Activated B cell treated with CpG ODN at 0.5 μM for 24 hours (primary cell): ENCODE measurements around the gene UGT8. TPM values are rescaled to one million over a fixed set of nuclear protein-coding genes. Genes with fewer than 3 reads are reported as not detected.
A peak's percentile ranks its signal among the peaks of the same experiment; 100 is the strongest.

Experiments used
- ATAC-seq: fragments of 200-7000 bp; cut with Tn5 transposase; one replicate; pipeline ENCODE4 v1.10.0; 2021; ENCODE audit warnings: low read depth, mild to moderate bottlenecking, moderate library complexity
- CTCF ChIA-PET: fragments of 350-600 bp; sonication (Branson Sonifier 250); formaldehyde crosslinking; loops from one replicate; lab custom pipeline; 2021; ENCODE audit warnings: antibody characterized with exemption; lab: Charles Lee
- POLR2A ChIA-PET: fragments of 350-600 bp; sonication (Branson Sonifier 250); formaldehyde crosslinking; loops from one replicate; lab custom pipeline; 2021; ENCODE audit warnings: antibody characterized with exemption; lab: Charles Lee
- DNase-seq: peaks from one replicate; pipeline ENCODE4 v3.0.0; 2022
- H3K27ac Mint-ChIP-seq: one replicate; pipeline ENCODE4 v1.8.0; 2020; ENCODE audit warnings: mixed read lengths
- H3K27me3 Mint-ChIP-seq: one replicate; pipeline ENCODE4 v1.8.0; 2021; ENCODE audit warnings: mixed read lengths
- H3K36me3 Mint-ChIP-seq: one replicate; pipeline ENCODE4 v1.8.0; 2021; ENCODE audit warnings: low read depth, mixed read lengths
- H3K4me1 Mint-ChIP-seq: one replicate; pipeline ENCODE4 v1.8.0; 2021; ENCODE audit warnings: mixed read lengths
- H3K4me3 Mint-ChIP-seq: one replicate; pipeline ENCODE4 v1.8.0; 2020; ENCODE audit warnings: mild to moderate bottlenecking, mixed read lengths
- H3K9me3 Mint-ChIP-seq: one replicate; pipeline ENCODE4 v1.8.0; 2020; ENCODE audit warnings: mixed read lengths
- intact Hi-C: fragments of 100-400 bp; cut with micrococcal nuclease; formaldehyde crosslinking; loops from one replicate; pipeline ENCODE4 v1.15.1; 2024
- total RNA-seq: library from RNA; stranded (reverse); gene quantifications from 2 replicates; pipeline ENCODE4 v1.2.3, GENCODE V29; 2022
- TF ChIP-seq, protein P1 (sequence below): fragments of 200-600 bp; IDR thresholded peaks from one replicate; pipeline ENCODE4 v1.8.0; 2022; ENCODE audit warnings: antibody characterized with exemption, mild to moderate bottlenecking

UGT8 gene
- total RNA-seq, 1 donor from 2014 or later: 20.0 TPM

DNA sequence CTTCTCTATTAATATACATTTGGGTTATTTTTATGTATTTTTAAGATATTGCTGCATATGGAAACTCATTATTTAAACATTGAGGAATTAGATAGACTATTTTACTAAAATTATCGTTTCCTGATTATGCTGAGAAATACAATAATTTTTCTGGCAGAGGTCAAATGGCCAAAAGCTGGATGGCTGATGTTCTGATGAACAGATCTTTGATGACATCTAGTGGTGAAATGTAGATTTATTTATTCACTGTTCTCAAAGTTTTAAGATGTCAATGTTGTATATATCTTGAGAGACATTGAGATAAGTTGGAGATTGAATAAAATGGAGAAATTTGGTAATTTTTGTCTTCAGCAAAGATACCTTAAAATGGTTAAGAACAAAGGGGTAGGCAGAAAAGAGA lies 96.2 kb downstream of the UGT8 start:
- Mint-ChIP-seq H3K4me1 (peaks cover 14% of the 10 kb centered on the region), H3K9me3 (no peaks in the 10 kb centered on the region), H3K36me3 (peaks cover 2% of the 10 kb centered on the region), H3K4me3 (no peak overlapping the region), H3K27ac (no peak overlapping the region), H3K27me3 (no peaks in the 10 kb centered on the region)
- intact Hi-C loops: loop anchor here (1.0 to 10.0 kb wide), 5 partner anchors 35 to 1420 kb away; no protein-coding TSS in a partner anchor
- ChIA-PET POLR2A (no interaction called here), CTCF (interaction anchor here (1.0 to 1.8 kb wide), 9 partner anchors 9 to 1300 kb away, joined by 3 to 16 read pairs (median 4); no protein-coding TSS in a partner anchor)
- ATAC-seq: no peak
- DNase-seq: no peak
- TF ChIP-seq, protein P1, sequence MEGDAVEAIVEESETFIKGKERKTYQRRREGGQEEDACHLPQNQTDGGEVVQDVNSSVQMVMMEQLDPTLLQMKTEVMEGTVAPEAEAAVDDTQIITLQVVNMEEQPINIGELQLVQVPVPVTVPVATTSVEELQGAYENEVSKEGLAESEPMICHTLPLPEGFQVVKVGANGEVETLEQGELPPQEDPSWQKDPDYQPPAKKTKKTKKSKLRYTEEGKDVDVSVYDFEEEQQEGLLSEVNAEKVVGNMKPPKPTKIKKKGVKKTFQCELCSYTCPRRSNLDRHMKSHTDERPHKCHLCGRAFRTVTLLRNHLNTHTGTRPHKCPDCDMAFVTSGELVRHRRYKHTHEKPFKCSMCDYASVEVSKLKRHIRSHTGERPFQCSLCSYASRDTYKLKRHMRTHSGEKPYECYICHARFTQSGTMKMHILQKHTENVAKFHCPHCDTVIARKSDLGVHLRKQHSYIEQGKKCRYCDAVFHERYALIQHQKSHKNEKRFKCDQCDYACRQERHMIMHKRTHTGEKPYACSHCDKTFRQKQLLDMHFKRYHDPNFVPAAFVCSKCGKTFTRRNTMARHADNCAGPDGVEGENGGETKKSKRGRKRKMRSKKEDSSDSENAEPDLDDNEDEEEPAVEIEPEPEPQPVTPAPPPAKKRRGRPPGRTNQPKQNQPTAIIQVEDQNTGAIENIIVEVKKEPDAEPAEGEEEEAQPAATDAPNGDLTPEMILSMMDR: peak; percentile 43

DNA sequence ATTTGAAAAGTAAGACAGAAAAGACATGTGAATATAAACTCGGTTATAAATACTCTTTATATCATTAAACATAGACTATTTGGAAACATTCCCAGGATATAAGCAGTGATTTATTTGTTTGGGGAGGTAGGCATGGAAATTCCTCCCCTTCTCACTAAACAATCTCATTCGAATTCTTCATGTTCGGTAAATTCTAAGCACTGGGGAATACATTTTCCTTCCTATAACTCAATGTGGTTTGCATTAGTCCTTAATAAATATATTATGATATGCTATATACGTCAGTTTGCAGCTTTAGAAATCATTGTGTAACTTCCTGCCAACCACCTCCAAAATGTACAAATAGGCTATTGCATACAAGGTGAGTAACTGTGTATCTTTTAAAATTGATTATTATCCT lies 99.6 kb downstream of the UGT8 start:
- H3K9me3 Mint-ChIP-seq: no peaks in the 10 kb centered on the region
- TF ChIP-seq, protein P1: no peak
- CTCF ChIA-PET: interaction anchor here (1.0 kb wide), 1 partner anchor 185 kb away, joined by 3 read pairs; no protein-coding TSS in a partner anchor
- ATAC-seq: no peak
- no peak overlapping the region for H3K27ac Mint-ChIP-seq
- H3K4me1 Mint-ChIP-seq: no peaks in the 10 kb centered on the region
- intact Hi-C loops: loop anchor here (10.0 kb wide), 1 partner anchor 1423 kb away; no protein-coding TSS in a partner anchor
- no peaks in the 10 kb centered on the region for H3K27me3 Mint-ChIP-seq
- H3K4me3 Mint-ChIP-seq: no peak overlapping the region
- DNase-seq: no peak
- POLR2A ChIA-PET: no interaction called here
- H3K36me3 Mint-ChIP-seq: no peaks in the 10 kb centered on the region

DNA sequence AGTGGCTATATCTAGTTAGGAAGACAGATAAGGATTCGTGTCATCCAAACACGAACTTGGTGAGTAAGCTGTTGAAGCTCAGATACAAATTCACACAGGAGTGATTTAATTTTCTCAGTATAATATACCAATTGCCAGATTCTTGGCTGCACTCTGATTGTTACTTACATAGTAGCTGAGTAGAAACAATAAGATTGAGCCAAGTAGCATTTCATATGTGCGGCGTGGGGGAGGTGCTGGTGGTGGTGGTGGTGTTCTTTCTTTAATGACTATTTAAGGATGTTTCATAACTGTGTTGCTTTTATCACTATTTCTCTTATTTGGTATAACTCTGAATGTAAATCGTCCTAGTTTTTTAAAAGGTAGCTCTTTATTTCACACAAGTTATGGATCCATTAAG lies 102.9 kb downstream of the UGT8 start:
- Mint-ChIP-seq H3K4me3 (no peak overlapping the region), H3K9me3 (no peaks in the 10 kb centered on the region), H3K36me3 (no peaks in the 10 kb centered on the region), H3K4me1 (no peaks in the 10 kb centered on the region), H3K27ac (no peak overlapping the region), H3K27me3 (no peaks in the 10 kb centered on the region)
- TF ChIP-seq, protein P1: no peak
- ChIA-PET POLR2A (no interaction called here), CTCF (no interaction called here)
- intact Hi-C loops: no loop called here
- no peak for DNase-seq
- ATAC-seq: no peak

GRCh38 chr4:114717432-114717831 lies 118.8 kb downstream of the UGT8 start:
- intact Hi-C loops: no loop called here
- Mint-ChIP-seq H3K27me3 (no peaks in the 10 kb centered on the region), H3K4me1 (no peaks in the 10 kb centered on the region), H3K36me3 (no peaks in the 10 kb centered on the region), H3K27ac (no peak overlapping the region), H3K9me3 (no peaks in the 10 kb centered on the region), H3K4me3 (no peak overlapping the region)
- DNase-seq (no peak), ATAC-seq (no peak)
- POLR2A ChIA-PET: no interaction called here
- TF ChIP-seq, protein P1: no peak
- CTCF ChIA-PET: no interaction called here

DNA sequence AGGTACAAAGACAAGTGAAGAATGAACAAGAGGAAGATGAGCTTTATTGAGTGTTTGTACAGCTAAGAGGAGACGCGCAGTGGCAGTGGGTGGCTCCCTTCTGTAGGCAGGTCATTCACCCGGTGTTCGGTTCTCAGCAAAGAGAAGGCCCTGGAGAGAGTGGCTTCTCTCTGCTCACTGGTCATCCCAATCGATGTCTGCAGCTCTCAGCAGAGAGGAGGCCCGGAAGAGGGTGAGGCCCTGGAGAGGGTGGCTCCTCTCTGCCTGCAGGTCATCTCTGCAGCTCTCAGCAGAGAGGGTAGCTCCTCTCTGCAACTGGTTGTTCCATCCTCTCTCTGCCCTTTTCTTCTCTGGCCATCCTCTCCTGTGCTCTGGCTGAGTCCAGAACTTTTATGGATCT lies 126.5 kb downstream of the UGT8 start:
- intact Hi-C loops: no loop called here
- no peaks in the 10 kb centered on the region for H3K36me3 Mint-ChIP-seq
- ATAC-seq (no peak), DNase-seq (no peak)
- H3K9me3 Mint-ChIP-seq: no peaks in the 10 kb centered on the region
- H3K4me1 Mint-ChIP-seq: no peaks in the 10 kb centered on the region
- H3K27ac Mint-ChIP-seq: no peak overlapping the region
- TF ChIP-seq, protein P1: no peak
- no peak overlapping the region for H3K4me3 Mint-ChIP-seq
- no peaks in the 10 kb centered on the region for H3K27me3 Mint-ChIP-seq
- ChIA-PET CTCF (no interaction called here), POLR2A (no interaction called here)
